ENCODE measurements around the gene TNS3. TPM values are rescaled to one million over a fixed set of nuclear protein-coding genes. Genes with fewer than 3 reads are reported as not detected.
"Not testable (repeated sequence)": the region's sequence is repeated elsewhere in the genome, so short reads cannot be mapped to it uniquely, and the experiment has no call there.

Gene TNS3
- polyA plus RNA-seq, 4 donors: 83.1 to 95.6 (median 90.9) TPM

DNA sequence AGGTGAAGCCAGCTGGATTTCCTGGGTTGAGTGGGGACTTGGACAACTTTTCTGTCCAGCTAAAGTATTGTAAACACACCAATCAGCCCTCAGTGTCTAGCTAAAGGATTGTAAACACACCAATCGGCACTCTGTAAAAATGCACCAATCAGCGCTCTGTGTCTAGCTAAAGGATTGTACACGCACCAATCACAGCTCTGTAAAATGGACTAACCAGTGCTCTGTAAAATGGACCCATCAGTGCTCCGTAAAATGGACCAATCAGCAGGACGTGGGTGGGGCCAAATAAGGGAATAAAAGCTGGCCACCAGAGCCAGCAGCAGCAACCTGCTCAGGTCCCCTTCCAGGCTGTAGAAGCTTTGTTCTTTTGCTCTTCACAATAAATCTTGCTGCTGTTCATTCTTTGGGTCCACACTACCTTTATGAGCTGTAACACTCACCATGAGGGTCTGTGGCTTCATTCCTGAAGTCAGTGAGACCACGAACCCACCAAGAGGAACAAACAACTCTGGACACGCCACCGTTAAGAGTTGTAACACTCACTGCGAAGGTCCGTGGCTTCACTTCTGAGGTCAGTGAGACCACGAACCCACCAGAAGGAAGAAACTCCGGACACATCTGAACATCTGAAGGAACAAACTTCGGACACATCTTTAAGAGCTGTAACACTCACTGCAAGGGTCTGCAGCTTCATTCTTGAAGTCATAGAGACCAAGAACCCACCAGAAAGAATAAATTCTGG, 21.8 kb upstream of the TNS3 start:
- DNase-seq (ENCODE audit: low read depth in 4 of 4, low spot score in 2 of 4): not testable (repeated sequence)

DNA sequence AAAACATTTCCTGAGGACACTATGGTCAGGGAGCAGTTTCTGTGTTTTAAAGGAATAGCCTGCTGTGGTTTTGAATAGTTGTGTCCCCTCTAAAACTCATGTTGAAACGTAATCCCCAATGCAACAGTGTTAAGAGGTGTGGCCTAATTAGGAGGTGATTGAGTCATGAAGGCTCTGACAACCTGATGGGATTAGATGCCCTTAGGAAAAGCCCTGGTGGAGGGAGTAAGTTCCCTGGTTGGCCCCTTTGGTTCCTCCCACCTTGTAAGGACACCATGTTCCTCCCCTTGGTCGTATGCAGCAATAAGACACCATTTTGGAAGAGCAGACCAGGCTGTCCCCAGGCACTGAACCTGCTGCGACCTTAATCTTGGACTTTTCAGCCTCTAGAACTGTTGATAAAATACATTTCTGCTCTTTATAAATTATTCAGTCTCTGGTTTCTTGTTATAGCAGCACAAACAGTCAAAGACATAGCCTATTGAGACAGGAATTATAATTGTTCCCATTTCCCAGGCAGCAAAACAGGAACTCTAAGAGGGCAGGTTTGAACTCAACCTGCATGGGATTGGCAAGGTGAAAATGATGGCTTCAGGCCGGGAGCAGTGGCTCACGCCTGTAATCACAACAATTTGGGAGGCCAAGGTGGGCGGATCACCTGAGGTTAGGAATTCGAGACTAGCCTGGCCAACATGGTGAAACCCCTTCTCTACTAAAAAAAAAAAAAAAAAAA, 20.5 kb upstream of the TNS3 start:
- no peak for DNase-seq (ENCODE audit: low read depth in 4 of 4, low spot score in 2 of 4)

DNA sequence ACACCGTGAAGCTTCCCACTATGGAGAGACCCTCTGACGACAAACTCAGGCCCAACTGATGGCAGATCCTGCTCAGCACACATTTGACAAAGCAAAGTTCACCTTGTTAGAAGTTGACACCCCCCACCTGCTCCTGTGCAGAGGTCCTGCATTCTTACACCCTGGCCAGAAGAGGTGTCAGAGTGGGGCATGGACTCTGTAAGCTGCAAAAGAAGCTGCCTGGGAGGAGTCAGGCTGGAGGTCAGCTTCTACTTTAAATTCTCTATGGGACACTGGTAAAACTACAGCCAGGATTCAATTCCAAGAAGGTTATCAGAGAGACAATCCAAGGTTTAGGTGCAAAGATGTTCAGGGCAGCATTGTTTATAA, 20.0 kb upstream of the TNS3 start:
- DNase-seq (ENCODE audit: low read depth in 4 of 4, low spot score in 2 of 4): no peak

DNA sequence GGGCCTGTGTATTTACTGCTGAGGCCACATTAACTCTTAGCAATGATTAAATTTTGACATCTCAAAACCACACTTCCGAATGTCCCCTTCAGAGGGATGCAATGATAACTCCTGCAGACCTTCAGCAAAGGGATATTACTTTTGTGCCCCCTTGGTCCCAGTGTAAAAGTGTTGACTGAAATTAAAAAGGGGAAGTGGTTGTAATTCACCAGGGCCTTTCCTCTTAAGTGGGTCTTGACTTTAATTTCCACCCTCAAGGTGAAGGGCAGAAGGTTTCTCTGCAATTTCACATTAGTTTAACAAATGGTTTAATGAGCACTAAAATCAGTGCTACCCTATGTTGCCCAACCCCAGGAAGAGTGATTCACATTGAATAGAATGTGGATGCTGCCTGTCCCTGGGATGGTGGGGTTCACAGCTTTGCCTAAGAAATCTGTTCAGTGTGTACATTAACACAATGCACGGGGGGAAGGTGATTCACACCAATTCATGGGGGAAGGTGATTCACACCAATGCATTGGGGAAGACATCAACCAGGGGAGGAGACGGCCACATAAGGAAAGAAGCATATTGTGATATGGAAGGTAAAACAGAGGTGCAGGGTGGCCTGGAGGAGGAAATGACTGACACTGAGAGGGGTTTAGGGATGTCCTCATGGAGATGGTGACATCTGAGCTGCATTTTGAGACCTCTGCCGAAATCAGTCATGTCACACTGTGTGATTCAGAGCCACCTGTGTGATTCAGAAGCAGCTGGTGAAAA, 19.4 kb upstream of the TNS3 start:
- DNase-seq (ENCODE audit: low read depth in 4 of 4, low spot score in 2 of 4): no peak

DNA sequence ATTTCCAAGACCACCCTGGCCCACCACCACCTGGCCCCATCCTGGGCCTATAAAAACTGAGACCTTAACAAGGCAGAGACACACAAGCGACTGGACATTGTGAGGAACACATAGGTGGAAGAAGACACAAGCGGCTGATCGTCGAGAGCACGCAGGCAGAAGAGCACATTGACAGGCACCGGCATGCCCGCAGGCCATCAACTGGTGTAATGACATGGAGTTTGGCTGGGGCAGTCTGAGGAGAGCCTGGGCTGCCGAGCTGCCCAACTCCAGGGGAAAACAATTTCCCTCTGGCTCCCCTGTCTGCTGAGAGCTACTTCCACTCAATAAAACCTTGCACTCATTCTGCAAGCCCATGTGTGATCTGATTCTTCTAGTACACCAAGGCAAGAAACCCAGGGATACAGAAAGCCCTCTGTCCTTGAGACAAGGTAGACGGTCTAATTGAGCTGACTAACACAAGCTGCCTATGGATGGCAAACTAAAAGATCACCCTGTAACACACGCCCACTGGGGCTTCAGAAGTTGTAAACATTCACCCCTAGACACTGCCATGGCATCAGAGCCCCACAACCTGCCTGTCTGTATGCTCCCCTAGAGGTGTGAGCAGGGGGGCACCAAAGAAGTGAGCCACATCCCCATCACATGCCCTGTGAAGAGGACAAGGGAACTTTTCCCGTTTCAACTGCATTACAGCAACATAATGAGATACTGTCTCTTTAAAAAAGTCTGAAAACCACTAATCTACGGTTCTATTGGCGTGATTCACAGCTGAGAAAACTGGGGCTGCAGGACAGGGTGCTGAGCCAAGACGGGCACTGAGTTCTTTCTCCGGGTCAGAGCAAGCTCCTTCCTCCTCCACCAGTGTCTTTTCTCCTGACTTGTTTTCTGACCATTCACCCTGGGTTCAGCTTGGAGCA, 18.5 kb upstream of the TNS3 start:
- no peak for DNase-seq (ENCODE audit: low read depth in 4 of 4, low spot score in 2 of 4)

DNA sequence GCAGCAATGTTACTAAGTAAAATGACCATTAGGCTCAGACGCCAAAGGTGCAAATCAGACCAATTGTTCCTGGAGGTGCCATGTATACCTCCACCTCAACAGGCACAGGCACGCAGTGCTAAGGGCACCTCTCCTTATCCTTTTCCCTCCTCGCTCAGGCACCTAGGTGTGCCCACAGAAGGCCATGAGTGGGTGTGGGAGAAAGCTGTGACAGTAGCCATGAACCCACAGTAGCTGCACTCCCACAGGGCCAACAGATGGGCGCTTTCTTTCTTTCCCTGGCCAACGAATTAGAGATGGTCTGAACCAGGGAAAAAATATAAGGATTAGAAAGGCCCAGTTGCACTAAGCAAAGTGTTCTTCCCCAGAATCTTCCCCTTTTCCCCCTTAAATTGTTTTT, 15.5 kb upstream of the TNS3 start:
- DNase-seq (ENCODE audit: low read depth in 4 of 4, low spot score in 2 of 4): no peak

DNA sequence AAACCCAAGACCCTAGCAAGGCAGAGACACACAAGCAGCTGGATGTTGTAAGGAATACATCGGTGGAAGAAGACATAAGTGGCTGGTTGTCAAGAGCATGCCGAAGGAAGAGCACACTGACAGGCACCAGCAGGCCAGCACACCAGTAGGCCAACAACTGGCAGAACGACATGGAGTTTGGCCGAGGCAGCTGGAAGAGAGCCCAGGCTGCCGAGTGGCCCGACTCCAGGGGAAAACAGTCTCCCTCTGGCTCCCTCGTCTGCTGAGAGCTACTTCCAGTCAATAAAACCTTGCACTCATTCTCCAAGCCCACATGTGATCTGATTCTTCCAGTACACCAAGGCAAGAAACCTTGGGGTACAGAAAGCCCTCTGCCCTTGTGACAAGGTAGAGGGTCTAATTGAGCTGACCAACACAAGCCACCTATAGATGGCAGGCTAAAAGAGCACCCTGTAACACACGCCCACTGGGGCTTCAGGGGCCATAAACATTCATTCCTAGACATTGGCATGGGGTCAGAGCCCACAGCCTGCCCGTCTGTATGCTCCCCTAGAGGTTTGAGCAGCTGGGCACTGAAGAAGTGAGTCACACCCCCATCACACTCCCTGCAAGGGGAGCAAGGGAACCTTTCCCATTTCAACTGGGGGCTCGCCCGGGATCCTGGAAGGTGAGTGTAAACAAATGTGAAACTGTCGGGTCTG, 14.7 kb upstream of the TNS3 start:
- no peak for DNase-seq (ENCODE audit: low read depth in 4 of 4, low spot score in 2 of 4)

DNA sequence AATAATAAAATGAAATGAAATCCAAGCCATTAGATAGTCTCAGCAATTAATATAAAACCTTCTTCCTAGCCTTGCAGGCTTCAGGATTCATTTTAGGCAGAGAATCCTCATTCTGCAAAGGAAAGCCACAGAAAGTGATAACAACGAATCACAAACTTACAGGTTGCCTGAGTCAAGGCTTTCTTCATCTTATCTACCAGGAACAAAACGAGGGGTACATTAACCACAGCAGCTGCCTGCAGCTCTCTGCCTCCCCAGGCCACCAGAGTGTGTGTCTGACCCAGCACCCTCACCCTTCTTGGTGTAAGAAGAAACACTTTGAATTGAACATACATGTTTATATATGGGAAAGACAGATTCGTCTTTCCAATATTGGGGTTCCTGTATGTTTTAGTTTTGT, 12.5 kb upstream of the TNS3 start:
- no peak for DNase-seq (ENCODE audit: low read depth in 4 of 4, low spot score in 2 of 4)

DNA sequence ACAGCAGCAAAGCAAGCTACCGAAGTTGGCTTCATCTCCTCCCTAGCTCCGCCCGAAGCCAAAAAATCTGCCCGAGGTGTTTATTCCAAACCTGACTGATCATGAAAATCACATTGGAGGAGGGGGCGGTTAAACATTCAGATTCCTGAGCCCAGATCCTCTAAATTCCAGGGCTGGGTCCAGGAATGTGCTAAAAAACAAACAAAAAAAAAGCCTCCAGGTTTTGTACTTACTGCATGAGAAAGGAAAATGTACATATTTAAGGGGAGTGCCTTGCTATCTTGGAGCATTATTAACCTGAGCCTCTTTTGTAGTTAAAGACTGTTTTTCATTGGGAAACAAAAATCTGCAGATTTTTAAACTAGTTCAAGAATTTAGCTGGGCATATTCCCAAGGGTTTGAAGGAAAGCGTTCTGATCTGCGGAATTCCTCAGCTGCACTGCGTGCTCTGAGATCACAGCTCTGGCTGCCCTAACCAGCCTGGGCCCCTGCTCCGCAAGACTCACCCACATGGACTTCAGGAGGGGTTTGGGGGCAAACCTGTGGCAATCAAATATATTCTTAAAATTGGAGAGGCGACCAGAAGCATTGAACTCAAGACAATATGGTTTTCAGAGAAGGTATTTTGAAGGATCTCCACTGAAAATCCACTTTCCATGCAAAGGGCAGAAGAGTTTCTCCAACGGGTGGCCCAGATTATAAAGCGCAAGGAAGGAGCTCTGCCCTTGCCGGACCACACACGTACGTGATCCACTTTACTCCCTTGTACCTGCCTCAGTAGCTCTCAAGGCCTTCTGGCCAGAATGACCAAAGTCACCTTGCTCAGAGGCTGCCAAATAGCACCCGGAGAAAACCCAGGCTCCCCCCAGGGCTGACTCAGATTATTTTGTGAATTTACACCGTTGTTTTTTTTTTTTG, 10.0 kb upstream of the TNS3 start:
- no peak for DNase-seq (ENCODE audit: low read depth in 4 of 4, low spot score in 2 of 4)

DNA sequence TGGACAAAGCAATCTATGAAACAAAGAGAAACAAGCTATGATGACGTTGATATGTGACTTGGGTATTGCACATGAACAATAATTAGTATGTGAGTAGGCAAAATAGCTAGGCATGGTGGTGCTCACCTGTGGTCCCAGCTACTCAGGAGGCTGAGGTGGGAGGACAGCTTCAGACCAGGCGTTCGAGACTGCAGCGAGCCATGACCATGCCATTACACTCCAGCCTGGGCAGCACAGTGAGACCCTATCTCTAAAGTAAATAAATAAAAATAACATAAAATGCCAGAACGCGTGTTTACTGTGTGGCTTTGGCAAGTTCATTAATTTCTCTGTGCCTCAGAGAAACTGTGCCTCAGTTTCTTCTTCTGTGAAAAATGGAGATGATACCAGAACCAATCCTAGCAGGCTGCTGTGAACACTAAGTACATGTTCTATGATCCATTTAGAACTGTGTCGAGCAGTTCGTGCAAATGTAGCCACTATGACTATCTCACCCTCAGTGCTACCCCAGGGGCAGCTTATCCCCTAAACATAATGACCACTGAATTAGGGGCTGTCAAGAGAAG, 9.3 kb upstream of the TNS3 start:
- DNase-seq (ENCODE audit: low read depth in 4 of 4, low spot score in 2 of 4): no peak

DNA sequence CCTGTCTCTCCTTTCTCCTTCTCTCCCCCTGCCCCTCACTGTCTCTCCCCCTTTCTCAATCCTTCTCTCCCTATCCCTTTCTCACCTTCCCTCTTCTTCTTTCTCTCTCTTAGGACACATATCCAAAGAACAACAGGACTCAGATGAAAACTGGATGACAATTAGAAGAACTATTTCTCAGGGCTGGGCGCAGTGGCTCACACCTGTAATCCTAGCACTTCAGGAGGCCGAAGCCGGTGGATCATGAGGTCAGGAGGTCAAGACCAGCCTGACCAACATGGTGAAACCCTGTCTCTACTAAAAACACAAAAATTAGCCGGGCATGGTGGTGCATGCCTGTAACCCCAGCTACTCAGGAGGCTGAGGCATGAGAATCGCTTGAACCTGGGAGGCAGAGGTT, 8.3 kb upstream of the TNS3 start:
- DNase-seq (ENCODE audit: low read depth in 4 of 4, low spot score in 2 of 4): not testable (repeated sequence)

DNA sequence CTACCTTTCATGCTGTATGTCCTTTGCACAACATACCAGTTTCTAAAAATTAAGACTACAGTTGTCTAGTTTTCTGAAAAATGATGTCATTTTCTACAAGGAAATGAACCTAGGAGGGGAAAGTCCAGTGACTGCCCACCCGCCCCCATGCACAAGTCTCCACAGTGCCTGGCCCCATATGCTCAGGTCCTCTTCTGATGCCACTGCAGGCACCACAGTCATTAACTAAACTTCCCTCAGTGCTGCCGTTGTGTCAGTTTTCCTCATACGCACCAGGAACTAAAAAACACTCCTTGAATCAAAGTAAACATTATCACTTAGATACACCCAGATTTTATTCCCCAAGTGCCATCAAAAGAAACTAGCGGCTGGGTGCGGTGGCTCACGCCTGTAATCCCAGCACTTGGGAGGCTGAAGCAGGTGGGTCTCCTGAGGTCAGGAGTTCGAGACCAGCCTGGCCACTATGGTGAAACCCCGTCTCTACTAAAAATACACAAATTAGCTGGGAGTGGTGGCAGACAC, 6.9 kb upstream of the TNS3 start:
- DNase-seq (ENCODE audit: low read depth in 4 of 4, low spot score in 2 of 4): no peak

DNA sequence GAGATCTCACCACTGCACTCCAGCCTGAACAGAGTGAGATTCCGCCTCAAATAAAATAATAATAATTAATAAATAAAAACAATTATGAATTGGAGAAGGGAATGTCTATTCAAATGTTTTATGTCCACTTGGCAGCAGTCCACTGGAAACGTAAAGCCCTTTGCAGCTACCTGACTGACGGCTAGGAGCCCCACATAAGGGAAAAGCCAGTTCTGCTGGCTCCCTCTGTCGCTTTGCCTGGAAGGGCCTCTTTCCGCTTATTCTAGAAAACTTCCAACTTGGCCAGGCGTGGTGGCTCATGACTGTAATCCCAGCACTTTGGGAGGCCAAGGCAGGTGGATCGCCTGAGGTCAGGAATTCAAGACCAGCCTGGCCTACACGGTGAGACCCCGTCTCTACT, 6.1 kb upstream of the TNS3 start:
- DNase-seq (ENCODE audit: low read depth in 4 of 4, low spot score in 2 of 4): no peak

DNA sequence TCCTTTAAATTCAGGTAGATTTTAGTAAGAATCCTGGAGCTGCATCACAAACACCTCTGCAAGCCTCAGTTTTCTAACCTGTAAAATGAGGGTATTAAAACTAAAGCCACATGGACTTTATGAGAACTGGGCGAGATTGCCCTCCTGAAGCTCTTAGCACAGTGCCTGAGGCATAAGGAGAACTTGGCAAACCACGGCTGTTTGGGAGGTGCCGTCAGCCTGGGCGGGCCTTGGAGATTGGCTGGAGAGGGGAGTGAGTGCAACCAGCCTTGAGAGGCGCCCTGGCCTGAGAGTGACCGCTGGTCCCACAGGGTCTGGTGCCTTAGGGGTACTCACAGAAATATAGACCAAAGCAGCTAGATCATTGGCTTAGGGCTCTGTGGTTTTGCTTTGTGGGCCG, 5.4 kb upstream of the TNS3 start:
- DNase-seq (ENCODE audit: low read depth in 4 of 4, low spot score in 2 of 4): no peak

DNA sequence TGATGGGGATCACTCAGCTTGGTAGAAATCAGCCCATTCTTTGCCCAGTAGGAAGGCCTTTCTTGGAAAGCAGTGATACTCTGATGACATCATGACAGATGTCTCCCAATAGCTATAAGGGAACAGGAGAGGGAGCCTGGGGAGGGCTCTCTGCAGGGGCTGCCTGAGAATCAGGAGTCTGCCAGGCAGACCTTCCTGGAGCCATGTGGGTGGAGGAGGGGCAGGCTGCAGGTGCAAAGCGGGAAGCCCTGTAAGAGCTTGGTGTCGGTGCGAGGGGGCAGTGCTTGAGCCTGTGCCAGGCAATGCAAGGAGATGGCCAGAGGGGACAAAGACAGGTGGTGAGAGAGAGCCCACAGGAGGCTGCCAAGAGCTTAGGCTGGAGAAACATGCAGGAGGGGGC, 5.0 kb upstream of the TNS3 start:
- no peak for DNase-seq (ENCODE audit: low read depth in 4 of 4, low spot score in 2 of 4)

DNA sequence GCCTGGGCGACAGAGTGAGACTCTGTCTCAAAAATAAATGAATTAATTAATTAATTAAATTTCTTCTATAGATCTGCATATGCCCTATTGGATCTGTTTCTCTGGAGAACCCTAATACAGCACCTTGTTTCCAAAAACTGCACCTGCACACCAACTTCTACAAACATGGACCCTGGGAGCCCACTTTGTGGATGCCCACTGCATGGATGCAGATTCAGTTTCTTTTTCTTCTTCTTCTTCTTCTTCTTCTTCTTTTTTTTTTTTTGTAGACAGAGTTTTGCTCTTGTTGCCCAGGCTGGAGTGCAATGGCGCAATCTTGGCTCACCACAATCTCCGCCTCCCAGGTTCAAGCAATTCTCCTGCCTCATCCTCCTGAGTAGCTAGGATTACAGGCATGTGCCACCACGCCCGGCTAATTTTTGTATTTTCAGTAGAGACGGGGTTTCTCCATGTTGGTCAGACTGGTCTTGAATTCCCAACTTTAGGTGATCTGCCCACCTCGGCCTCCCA, 4.3 kb upstream of the TNS3 start:
- not testable (repeated sequence) for DNase-seq (ENCODE audit: low read depth in 4 of 4, low spot score in 2 of 4)

DNA sequence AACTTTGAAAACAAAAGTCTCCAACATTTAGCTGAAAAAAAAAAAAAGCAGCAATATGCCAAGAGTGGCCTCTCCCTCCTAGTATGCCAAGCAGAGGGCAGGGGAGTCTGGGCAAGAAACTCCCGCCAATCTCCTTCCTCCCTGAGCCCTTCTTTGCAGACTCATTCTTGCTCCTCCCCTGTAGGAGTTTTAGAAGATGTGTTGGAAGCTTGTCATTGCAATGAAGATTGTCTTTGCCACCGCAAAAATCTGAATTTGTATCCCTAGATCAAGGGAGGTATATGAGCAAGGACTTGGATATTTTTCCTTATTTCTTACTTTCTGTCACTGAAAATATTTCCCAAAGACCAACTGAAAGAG, 2.6 kb upstream of the TNS3 start:
- DNase-seq (ENCODE audit: low read depth in 4 of 4, low spot score in 2 of 4): no peak
